ENCODE data around the gene GLDN. TPM values are rescaled to one million over a fixed set of nuclear protein-coding genes. Genes with fewer than 3 reads are reported as not detected.
"Not testable (repeated sequence)": the region's sequence is repeated elsewhere in the genome, so short reads cannot be mapped to it uniquely, and the experiment has no call there.

The GLDN gene
- total RNA-seq, 1 donor from 2014 or later, result not detected

DNA sequence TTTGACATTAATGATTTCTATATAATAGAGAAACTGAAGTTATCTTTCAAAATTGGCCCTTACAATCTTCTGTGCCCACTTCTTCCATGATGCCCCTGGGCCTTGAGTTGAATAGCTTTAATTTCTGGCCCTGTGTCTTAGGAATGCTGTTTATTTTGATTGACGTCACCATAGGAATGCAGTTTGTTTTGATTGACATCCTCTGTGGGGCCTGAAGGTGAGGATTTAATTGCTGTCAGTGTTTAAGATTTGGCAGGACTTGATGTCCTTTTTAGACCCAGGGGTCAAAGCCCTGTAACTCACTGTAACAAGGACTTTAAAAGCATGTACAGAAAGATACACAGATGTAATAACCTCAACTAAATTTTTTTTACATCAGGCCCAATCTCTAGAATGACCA, 83.3 kb downstream of the GLDN start:
- DNase-seq (ENCODE audit: low read depth), result no peak
- no peak overlapping the region for H3K4me3 ChIP-seq (ENCODE audit: low read depth, low read length)
- TF ChIP-seq, protein P1, sequence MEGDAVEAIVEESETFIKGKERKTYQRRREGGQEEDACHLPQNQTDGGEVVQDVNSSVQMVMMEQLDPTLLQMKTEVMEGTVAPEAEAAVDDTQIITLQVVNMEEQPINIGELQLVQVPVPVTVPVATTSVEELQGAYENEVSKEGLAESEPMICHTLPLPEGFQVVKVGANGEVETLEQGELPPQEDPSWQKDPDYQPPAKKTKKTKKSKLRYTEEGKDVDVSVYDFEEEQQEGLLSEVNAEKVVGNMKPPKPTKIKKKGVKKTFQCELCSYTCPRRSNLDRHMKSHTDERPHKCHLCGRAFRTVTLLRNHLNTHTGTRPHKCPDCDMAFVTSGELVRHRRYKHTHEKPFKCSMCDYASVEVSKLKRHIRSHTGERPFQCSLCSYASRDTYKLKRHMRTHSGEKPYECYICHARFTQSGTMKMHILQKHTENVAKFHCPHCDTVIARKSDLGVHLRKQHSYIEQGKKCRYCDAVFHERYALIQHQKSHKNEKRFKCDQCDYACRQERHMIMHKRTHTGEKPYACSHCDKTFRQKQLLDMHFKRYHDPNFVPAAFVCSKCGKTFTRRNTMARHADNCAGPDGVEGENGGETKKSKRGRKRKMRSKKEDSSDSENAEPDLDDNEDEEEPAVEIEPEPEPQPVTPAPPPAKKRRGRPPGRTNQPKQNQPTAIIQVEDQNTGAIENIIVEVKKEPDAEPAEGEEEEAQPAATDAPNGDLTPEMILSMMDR (conservative IDR thresholded peaks at IDR 0.05; ENCODE audit: low read depth, low read length), result no peak

DNA sequence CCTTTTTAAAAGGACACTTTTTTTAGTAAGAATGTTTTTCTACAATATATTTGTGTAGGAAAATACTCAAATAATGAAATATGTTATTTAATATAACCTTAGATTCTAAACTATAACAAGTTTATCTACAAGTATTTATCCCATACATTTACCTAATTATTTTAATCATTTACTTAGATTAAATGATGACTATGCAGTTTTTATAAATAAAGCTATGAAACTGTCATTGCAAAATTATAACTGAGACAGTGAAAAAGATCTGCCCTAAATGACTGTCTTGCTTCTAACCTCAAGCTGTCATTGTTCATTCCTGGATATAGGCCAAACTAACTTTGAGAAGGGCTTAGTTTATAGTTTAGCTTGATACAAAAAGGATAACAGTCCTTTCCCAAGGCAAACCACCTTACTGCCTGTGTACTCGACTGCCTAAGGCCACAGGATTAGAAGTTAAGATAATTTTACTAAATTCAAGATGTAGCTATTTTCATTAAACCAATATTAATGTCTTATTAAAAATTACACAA, 84.1 kb downstream of the GLDN start:
- TF ChIP-seq, protein P1 (conservative IDR thresholded peaks at IDR 0.05; ENCODE audit: low read depth, low read length), result no peak
- DNase-seq (ENCODE audit: low read depth), result no peak
- no peak overlapping the region for H3K4me3 ChIP-seq (ENCODE audit: low read depth, low read length)

DNA sequence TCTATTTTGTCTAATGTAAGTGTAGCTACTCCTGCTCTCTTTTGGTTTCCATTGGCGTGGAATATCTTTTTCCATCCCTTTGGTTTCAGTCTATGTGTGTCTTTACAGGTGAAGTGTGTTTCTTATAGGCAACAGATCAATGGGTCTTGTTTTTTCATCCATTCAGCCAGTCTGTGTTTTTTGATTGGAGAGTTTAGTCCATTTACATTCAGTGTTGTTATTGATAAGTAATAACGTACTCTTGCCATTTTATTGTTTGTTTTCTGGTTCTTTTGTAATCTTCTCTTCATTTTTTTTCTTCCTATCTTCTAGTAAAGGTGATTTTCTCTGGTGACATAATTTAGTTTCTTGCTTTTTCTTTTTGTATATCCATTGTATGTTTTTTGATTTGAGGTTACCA, 97.1 kb downstream of the GLDN start:
- TF ChIP-seq, protein P1 (conservative IDR thresholded peaks at IDR 0.05; ENCODE audit: low read depth, low read length), result no peak
- H3K4me3 ChIP-seq (ENCODE audit: low read depth, low read length), result no peak overlapping the region

DNA sequence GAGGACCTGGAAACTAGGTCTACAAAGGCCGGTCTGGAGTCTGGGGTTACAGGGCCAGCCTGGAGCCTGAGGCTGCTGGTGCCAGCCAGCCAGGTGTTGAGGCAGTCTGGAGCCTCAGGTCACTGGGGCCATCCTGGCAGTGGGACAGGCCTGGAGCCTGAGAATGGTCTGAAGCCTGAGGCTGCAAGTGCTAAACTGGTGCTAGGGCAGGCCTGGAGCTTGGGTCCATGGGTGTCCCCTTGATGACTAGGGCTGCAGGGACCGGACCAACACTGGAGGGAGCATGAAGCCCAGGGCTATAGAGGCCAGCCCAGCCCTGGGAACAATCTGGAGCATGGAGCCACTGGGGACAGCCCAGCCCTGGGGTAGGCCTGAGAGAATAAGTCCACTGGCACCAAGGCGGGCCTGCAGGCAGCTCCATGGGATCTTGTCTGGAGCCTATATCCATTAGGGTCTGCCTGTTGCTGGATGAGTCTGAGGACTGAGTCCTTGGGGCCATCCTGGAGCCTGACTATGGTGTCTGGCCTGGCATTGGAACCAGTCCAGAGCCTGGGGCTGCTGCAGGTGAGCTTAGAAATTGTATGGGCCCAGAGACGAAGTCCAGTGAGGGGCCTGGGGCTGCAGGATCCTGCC, 101.9 kb downstream of the GLDN start:
- TF ChIP-seq, protein P1 (conservative IDR thresholded peaks at IDR 0.05; ENCODE audit: low read depth, low read length), result no peak
- H3K4me3 ChIP-seq (ENCODE audit: low read depth, low read length), result no peak overlapping the region
- DNase-seq (ENCODE audit: low read depth), result no peak

More for the DNA sequence above, 97.1 kb downstream of the GLDN start:
- DNase-seq (ENCODE audit: low read depth), result no peak

DNA sequence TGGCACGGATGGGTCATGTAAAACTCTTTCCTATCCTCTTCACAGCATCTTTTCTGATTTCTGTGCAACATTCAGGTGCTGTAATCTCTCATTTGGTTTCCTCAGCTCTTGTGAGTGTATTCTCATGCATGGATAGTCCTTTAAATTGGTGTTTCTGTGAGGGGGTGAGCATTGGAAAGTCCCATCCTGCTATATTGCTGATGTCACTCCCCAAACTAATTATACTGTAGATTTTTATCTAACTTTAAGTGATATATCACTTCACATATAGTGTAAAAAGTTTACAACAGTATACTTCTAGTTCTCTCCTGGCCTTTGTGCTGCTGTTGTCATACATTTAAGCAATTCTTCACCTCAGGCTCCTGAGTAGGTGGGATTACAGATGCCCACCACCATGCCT, 102.7 kb downstream of the GLDN start:
- DNase-seq (ENCODE audit: low read depth), result no peak
- no peak overlapping the region for H3K4me3 ChIP-seq (ENCODE audit: low read depth, low read length)
- TF ChIP-seq, protein P1 (conservative IDR thresholded peaks at IDR 0.05; ENCODE audit: low read depth, low read length), result no peak

DNA sequence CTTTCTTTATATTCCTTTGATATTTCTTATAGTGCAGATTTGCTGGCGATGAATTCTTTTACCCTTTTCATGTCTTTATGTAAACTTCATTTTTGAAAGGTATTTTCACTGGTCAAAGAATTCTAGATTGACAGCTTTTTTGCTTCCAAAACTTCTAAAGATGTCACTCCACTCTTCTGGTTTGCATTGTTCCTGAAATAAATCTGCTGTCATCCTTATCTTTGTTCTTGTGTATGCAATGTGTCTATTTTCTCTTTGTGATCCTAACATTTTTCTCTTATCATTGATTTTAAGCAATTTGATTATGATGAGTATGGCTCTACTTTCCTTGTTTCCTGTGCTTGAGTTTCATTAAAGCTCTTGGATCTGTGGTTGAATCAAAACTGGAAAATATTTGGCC, 103.4 kb downstream of the GLDN start:
- H3K4me3 ChIP-seq (ENCODE audit: low read depth, low read length), result no peak overlapping the region
- no peak for DNase-seq (ENCODE audit: low read depth)
- TF ChIP-seq, protein P1 (conservative IDR thresholded peaks at IDR 0.05; ENCODE audit: low read depth, low read length), result no peak

DNA sequence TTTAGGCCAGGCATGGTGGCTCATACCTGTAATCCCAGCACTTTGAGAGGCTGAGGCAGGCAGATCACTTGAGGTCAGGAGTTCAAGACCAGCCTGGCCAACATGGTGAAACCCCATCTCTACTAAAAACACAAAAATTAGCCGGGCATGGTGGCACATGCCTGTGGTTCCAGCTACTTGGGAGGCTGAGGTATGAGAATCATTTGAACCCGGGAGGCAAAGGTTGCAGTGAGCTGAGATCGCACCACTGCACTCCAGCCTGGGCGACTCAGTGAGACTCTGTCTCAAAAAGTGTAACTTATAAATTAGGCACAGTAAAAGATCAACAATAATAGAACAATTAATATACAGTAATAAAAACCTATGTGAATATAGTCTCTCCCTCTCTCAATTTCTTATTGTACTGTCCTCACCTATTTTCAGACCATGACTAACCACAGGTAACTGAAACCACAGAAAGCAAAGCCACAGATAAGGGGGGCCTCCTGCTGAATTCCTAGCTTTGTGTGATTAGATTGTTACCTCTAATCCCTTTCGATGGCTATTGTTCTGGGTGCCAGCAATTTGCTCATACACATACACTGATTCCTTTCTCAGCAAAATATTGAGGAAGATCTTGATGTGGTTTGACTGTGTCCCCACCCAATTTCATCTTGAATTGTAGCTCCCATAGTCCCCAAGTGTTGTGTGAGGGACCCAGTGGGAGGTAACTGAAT, 104.7 kb downstream of the GLDN start:
- not testable (repeated sequence) for H3K4me3 ChIP-seq (ENCODE audit: low read depth, low read length); DNase-seq (ENCODE audit: low read depth)

Data from epithelial cell of proximal tubule (primary cell).